Measurements from ENCODE around the gene OCIAD1. TPM values are rescaled to one million over a fixed set of nuclear protein-coding genes. Genes with fewer than 3 reads are reported as not detected.

The OCIAD1 gene
- total RNA-seq, 1 experiment from 2014 or later = 133 TPM

DNA sequence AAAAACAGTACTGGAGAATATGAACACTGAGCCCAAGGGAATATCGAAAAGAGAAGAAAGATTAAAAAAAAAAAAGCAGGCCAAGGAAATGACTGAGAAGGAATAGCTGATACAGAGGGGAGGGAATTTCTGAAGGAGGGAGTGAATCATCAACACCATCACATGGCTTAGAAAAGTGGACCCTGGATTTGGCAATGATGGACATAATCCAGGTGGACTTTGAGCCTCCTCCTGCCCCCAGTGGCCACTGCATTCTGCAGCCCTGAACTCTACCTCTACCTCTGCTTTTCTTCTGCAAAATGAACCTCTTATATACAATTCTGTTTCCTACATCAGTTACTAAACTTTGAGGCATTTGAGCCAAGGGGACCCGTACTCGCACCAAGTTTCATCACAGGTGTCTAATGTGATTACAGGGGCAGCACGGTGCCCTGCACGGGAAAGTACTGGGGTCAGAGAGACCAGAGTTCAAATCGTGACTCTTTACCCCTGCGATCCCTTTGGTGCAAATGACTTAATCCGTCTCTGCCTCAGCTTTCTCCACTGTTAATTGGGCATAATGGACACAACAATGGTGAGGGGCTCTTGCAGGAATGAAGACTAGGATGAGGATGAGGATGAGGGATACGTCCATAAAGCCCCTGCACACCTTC is 74.6 kb downstream of the OCIAD1 start:
- peak in 1 of 2 experiments; percentile 32 for DNase-seq

DNA sequence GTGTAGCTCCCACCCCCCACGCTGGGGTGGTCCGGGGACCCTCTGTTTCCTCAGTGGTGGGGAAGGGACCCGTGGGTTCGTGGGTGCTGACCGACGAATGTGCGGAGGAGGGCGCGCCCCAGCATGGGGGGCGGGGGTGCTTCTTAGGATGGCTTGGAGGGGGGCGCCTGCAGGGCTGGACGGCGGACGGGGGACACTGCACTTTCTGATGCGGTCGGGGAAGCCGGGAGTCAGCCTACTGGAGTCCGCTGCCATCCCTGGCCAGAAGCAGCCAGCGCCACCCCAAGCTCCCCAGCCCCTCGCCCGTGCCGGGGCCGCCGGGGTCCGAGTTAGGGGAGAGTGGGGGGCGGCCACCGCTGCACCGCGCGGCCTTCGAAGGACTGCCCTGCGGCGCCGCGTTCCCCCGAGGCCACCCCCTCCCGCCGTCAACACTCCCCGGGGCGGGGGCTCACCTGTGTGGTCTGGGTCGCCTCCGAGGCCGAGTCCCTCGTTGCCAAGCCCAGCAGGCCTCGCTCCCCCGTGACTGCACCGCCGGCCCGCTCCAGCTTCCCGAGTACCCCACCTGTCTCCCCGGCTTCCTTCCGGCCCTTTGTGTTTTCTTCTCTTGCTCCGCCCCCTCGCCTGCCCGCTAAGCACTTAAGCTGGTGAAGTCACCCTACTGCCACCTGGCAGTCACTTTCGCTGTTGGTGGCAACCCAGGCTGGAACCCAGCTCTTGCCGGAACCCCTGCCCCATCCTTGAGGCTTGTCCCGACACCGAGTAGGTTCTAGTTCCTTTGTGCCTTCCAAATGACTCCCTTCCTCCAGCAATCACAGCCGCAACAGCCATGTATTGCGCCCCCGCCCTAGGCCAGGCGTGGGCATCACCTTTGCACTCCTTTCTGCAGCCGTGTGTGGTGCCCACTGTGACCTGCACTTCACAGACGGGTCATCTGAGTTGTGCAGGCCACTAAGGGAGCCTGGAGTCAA is 75.6 kb downstream of the OCIAD1 start, which contains the start of gene OCIAD2:
Gene OCIAD2 (minus strand): TSS at position 569 of the 968 bp plus-strand sequence. CDS start 2,225 bp downstream, outside the sequence.
- no TSS peak for BruUV-seq (replicated peaks)
- H3K27me3 Mint-ChIP-seq (ENCODE audit: insufficient read depth, unreplicated experiment) = no peaks in the 10 kb centered on the region
- H3K4me3 ChIP-seq (ENCODE audit: low read depth, low read length) = peak within 1 kb of the TSS; percentile 62

More for the DNA sequence above, 74.6 kb downstream of the OCIAD1 start:
- Mint-ChIP-seq H3K27me3 (ENCODE audit: insufficient read depth, unreplicated experiment) (no peaks in the 10 kb centered on the region), H3K36me3 (ENCODE audit: insufficient read depth, unreplicated experiment) (no peaks in the 10 kb centered on the region), H3K27ac (ENCODE audit: unreplicated experiment) (no peak overlapping the region), H3K9me3 (ENCODE audit: unreplicated experiment) (no peaks in the 10 kb centered on the region), H3K4me1 (ENCODE audit: low read depth, unreplicated experiment) (peaks cover 11% of the 10 kb centered on the region), H3K4me3 (ENCODE audit: unreplicated experiment) (peak overlapping the region; percentile 79)
- no peaks in the 10 kb centered on the region for H3K9me3 ChIP-seq
- H3K27me3 ChIP-seq (replicated peaks; ENCODE audit: control insufficient read depth, insufficient read depth, low read length) = no peaks in the 10 kb centered on the region
- BruUV-seq (replicated peaks) = no TSS peak
- ChIA-PET POLR2A (no interaction called here), CTCF (interaction anchor here (0.6 kb wide), 2 partner anchors 9 to 776 kb away, joined by 3 read pairs; no protein-coding TSS in a partner anchor)
- TF ChIP-seq, protein P1, sequence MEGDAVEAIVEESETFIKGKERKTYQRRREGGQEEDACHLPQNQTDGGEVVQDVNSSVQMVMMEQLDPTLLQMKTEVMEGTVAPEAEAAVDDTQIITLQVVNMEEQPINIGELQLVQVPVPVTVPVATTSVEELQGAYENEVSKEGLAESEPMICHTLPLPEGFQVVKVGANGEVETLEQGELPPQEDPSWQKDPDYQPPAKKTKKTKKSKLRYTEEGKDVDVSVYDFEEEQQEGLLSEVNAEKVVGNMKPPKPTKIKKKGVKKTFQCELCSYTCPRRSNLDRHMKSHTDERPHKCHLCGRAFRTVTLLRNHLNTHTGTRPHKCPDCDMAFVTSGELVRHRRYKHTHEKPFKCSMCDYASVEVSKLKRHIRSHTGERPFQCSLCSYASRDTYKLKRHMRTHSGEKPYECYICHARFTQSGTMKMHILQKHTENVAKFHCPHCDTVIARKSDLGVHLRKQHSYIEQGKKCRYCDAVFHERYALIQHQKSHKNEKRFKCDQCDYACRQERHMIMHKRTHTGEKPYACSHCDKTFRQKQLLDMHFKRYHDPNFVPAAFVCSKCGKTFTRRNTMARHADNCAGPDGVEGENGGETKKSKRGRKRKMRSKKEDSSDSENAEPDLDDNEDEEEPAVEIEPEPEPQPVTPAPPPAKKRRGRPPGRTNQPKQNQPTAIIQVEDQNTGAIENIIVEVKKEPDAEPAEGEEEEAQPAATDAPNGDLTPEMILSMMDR (IDR thresholded peaks at IDR 0.05; ENCODE audit: insufficient read depth in 1 of 2, low read depth in 1 of 2, low read length in 1 of 2, severe bottlenecking in 1 of 2, unreplicated experiment in 1 of 2) = no peak
- no peaks in the 10 kb centered on the region for H3K36me3 ChIP-seq (ENCODE audit: control insufficient read depth, insufficient read depth, low read length)
- intact Hi-C loops (cut with micrococcal nuclease; ENCODE audit: unreplicated experiment) = loop anchor here (5.0 kb wide), 1 partner anchor 57 kb away; no protein-coding TSS in a partner anchor
- H3K4me1 ChIP-seq = peaks cover 15% of the 10 kb centered on the region; the same call in 1 of the 2 replicates
- H3K4me3 ChIP-seq (ENCODE audit: low read depth, low read length) = peak overlapping the region; percentile 62

More for the DNA sequence above, 75.6 kb downstream of the OCIAD1 start, which contains the start of gene OCIAD2:
- CTCF ChIA-PET = no interaction called here
- Mint-ChIP-seq H3K36me3 (ENCODE audit: insufficient read depth, unreplicated experiment) (no peaks in the 10 kb centered on the region), H3K9me3 (ENCODE audit: unreplicated experiment) (no peaks in the 10 kb centered on the region), H3K4me3 (ENCODE audit: unreplicated experiment) (peak within 1 kb of the TSS; percentile 79), H3K4me1 (ENCODE audit: low read depth, unreplicated experiment) (peaks cover 11% of the 10 kb centered on the region), H3K27ac (ENCODE audit: unreplicated experiment) (peak within 1 kb of the TSS; percentile 77)
- POLR2A ChIA-PET = no interaction called here
- TF ChIP-seq, protein P1 (IDR thresholded peaks at IDR 0.05; ENCODE audit: insufficient read depth in 1 of 2, low read depth in 1 of 2, low read length in 1 of 2, severe bottlenecking in 1 of 2, unreplicated experiment in 1 of 2) = no peak
- Histone ChIP-seq H3K4me1 (peaks cover 15% of the 10 kb centered on the region; the same call in 1 of the 2 replicates), H3K36me3 (ENCODE audit: control insufficient read depth, insufficient read depth, low read length) (no peaks in the 10 kb centered on the region), H3K27me3 (replicated peaks; ENCODE audit: control insufficient read depth, insufficient read depth, low read length) (no peaks in the 10 kb centered on the region), H3K9me3 (no peaks in the 10 kb centered on the region)
- peak; percentile 45 to 57 for DNase-seq
- intact Hi-C loops (cut with micrococcal nuclease; ENCODE audit: unreplicated experiment) = loop anchor here (5.0 kb wide), 1 partner anchor 56 kb away; no protein-coding TSS in a partner anchor
